HK-2 (cell line): Measurements from ENCODE around the gene NARF.
"Not testable (repeated sequence)": the region's sequence is repeated elsewhere in the genome, so short reads cannot be mapped to it uniquely, and the experiment has no call there.

Experiments
- DNase-seq: peaks from one replicate; pipeline ENCODE4 v3.0.0-alpha.2; 2018; ENCODE audit not compliant: unreplicated experiment

The NARF gene

DNA sequence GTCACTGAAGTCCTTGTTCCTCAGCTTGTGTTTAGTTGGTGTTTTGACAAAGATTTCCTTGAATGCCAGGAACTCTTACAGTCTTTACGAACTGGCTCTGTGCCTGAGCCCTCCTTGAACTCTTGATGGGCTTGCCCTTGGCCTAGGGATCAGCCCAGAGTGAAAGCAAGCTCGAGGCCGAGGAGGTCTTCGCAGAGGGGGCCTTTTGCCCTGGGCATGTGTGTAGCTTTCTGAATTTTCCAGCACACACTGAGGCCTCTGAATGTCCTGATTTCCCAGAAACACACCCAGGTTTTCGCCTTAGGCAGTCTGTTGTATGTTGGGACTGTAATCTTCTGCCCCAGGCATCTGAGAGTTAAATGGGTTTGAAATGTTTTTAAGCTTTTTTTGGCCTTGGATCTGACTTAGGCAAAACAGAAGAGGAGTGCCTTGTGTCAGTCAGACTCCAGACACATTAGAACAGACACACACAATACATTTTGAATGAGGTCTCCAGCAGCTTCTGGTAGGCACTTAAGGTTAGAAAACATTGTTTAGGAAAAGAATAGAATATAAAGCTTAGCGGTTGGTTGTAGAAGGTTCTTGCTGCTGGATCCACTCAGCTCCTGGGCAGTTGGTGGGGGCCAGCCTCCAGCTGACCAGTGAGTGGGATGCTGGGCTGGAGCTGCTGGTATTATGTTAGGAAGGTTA is 78.1 kb downstream of the NARF start:
- no peak for DNase-seq

GRCh38 chr17:82537228-82537627 is 78.7 kb downstream of the NARF start:
- DNase-seq, result not testable (repeated sequence)

- DNase-seq, result not testable (repeated sequence)
Observed at GRCh38 chr17:82539076-82539475, 80.5 kb downstream of the NARF start.
